HCT116 (cell line): ENCODE measurements around the gene CCDC127. TPM values are rescaled to one million over a fixed set of nuclear protein-coding genes. Genes with fewer than 3 reads are reported as not detected.

Experiments
- ATAC-seq: fragments of 200-7000 bp; cut with Tn5 transposase; 2 replicates; pipeline ENCODE4 v1.9.1; 2020; ENCODE audit warnings: mild to moderate bottlenecking, moderate library complexity
- BruUV-seq: library from RNA; stranded (reverse); fragments of 400-500 nt; replicated peaks from 2 replicates; lab custom pipeline; 2021; lab: Mats Ljungman, UMichigan
- CTCF ChIA-PET: fragments of 300-600 bp; sonication (Branson Sonifier 250); formaldehyde crosslinking; loops from one replicate; lab custom pipeline; 2021; ENCODE audit warnings: antibody characterized with exemption; lab: Charles Lee
- POLR2A ChIA-PET: fragments of 300-600, 350-600 bp; sonication (Branson Sonifier 250); formaldehyde crosslinking; loops from one replicate; lab custom pipeline; 2021; ENCODE audit warnings: antibody characterized with exemption; lab: Charles Lee
- RAD21 ChIA-PET, 2 experiments: fragments of 300-600 bp; sonication (Branson Sonifier 250); formaldehyde crosslinking; loops; one replicate each; lab custom pipeline; 2023; ENCODE audit warnings: low total read pairs in 2 of 2; ENCODE audit not compliant: uncharacterized antibody in 2 of 2, unreplicated experiment in 2 of 2, low non-redundant PET in 1 of 2; lab: Charles Lee
- DNase-seq: peaks from one replicate; pipeline ENCODE4 v3.0.0-alpha.2; 2010; ENCODE audit warnings: low read depth, low spot score
- H2AFZ ChIP-seq: fragments of 200-600 bp; shearing (Covaris generic), sonication (generic); 2 replicates; pipeline ENCODE4 v1.6.1; 2017; ENCODE audit warnings: low read depth, mixed run types, mixed read lengths, antibody characterized with exemption, low read length; ENCODE audit not compliant: poor library complexity, severe bottlenecking
- H3K27ac ChIP-seq: 2 replicates; pipeline ENCODE4 v1.5.1; 2012; ENCODE audit warnings: low read depth, low read length
- H3K27me3 ChIP-seq: fragments of 200-600 bp; sonication (generic); 2 replicates; pipeline ENCODE4 v1.6.1; 2016; ENCODE audit warnings: mixed run types, low read length, mixed read lengths; ENCODE audit not compliant: insufficient read depth
- H3K36me3 ChIP-seq, 2 experiments: fragments of 200-500 bp in 1 of 2; fragments of 200-600 bp in 1 of 2; sonication (Bioruptor generic) in 1 of 2; sonication (generic) in 1 of 2; 2 replicates each; pipeline versions ENCODE4 v1.5.1 to v1.6.1; 2014 to 2016; ENCODE audit warnings: low read length in 2 of 2, inconsistent platforms in 1 of 2, mixed read lengths in 1 of 2, mixed run types in 1 of 2; ENCODE audit not compliant: insufficient read depth in 2 of 2, control insufficient read depth in 1 of 2
- H3K4me1 ChIP-seq, 2 experiments: fragments of 200-600 bp in 1 of 2; sonication (generic) in 1 of 2; 2 replicates each; pipeline versions ENCODE4 v1.5.1 to v1.6.1; 2012 to 2017; ENCODE audit warnings: low read length in 2 of 2, inconsistent platforms in 1 of 2, mild to moderate bottlenecking in 1 of 2, mixed read lengths in 1 of 2, mixed run types in 1 of 2, moderate library complexity in 1 of 2; ENCODE audit not compliant: insufficient read depth in 2 of 2, control insufficient read depth in 1 of 2
- H3K4me2 ChIP-seq: fragments of 200-600 bp; sonication (generic); 2 replicates; pipeline ENCODE4 v1.6.1; 2017; ENCODE audit warnings: mixed run types, low read length, mixed read lengths
- H3K4me3 ChIP-seq, 2 experiments: fragments of 200-600 bp in 1 of 2; sonication (generic) in 1 of 2; replicated peaks in 1 of 2; 2 replicates each; pipeline ENCODE4 v1.5.1; 2011 to 2016; ENCODE audit warnings: low read length in 2 of 2, control low read depth in 1 of 2, low read depth in 1 of 2, mild to moderate bottlenecking in 1 of 2, mixed read lengths in 1 of 2, mixed run types in 1 of 2
- H3K79me2 ChIP-seq: fragments of 200-600 bp; sonication (generic); 2 replicates; pipeline ENCODE4 v1.6.1; 2017; ENCODE audit warnings: mild to moderate bottlenecking, mixed run types, low read length, moderate library complexity, mixed read lengths; ENCODE audit not compliant: insufficient read depth
- H3K9ac ChIP-seq: fragments of 200-600 bp; sonication (generic); 2 replicates; pipeline ENCODE4 v1.6.1; 2016; ENCODE audit warnings: low read length, mixed read lengths
- H3K9me2 ChIP-seq: fragments of 200-600 bp; sonication (generic), shearing (Covaris generic); 2 replicates; pipeline ENCODE4 v1.6.1; 2017; ENCODE audit warnings: mixed run types, mild to moderate bottlenecking, moderate library complexity; ENCODE audit not compliant: insufficient read depth
- H3K9me3 ChIP-seq, 2 experiments: fragments of 200-500 bp in 1 of 2; fragments of 200-600 bp in 1 of 2; sonication (Bioruptor generic) in 1 of 2; sonication (generic) in 1 of 2; 2 replicates each; pipeline ENCODE4 v1.6.1; 2014 to 2017; ENCODE audit warnings: low read length in 2 of 2, mixed read lengths in 2 of 2, inconsistent platforms in 1 of 2, low read depth in 1 of 2, mild to moderate bottlenecking in 1 of 2, mixed run types in 1 of 2, moderate library complexity in 1 of 2; ENCODE audit not compliant: control insufficient read depth in 1 of 2, insufficient read depth in 1 of 2
- H4K20me1 ChIP-seq: fragments of 200-600 bp; sonication (generic), shearing (Covaris generic); 2 replicates; pipeline ENCODE4 v1.6.1; 2017; ENCODE audit warnings: mixed run types, mild to moderate bottlenecking, moderate library complexity; ENCODE audit not compliant: insufficient read depth
- ATF3 ChIP-seq: IDR thresholded peaks from 2 replicates; pipeline ENCODE4 v1.6.1; 2012
- CBX3 ChIP-seq: IDR thresholded peaks from 2 replicates; pipeline ENCODE4 v1.6.1; 2012; ENCODE audit warnings: low read depth
- CEBPB ChIP-seq: IDR thresholded peaks from 2 replicates; pipeline ENCODE4 v1.6.1; 2012; ENCODE audit warnings: low read depth
- EGR1 ChIP-seq: IDR thresholded peaks from 2 replicates; pipeline ENCODE4 v1.6.1; 2012; ENCODE audit warnings: low read depth
- ELF1 ChIP-seq: IDR thresholded peaks from 2 replicates; pipeline ENCODE4 v1.6.1; 2012; ENCODE audit warnings: low read depth, borderline replicate concordance
- EZH2 ChIP-seq: fragments of 200-600 bp; sonication (generic); IDR thresholded peaks from 2 replicates; pipeline ENCODE4 v1.6.1; 2017; ENCODE audit warnings: antibody characterized with exemption, mixed run types
- FOSL1 ChIP-seq: IDR thresholded peaks from 2 replicates; pipeline ENCODE4 v1.6.1; 2012; ENCODE audit warnings: low read depth
- JUND ChIP-seq: IDR thresholded peaks from 2 replicates; pipeline ENCODE4 v1.6.1; 2012
- MAX ChIP-seq: IDR thresholded peaks from 2 replicates; pipeline ENCODE4 v1.6.1; 2012
- POLR2A ChIP-seq: IDR thresholded peaks from 2 replicates; pipeline ENCODE4 v1.7.0; 2011; ENCODE audit warnings: borderline replicate concordance; ENCODE audit not compliant: insufficient read depth, insufficient read length; ENCODE audit errors: extremely low read depth
- SIN3A ChIP-seq: IDR thresholded peaks from 2 replicates; pipeline ENCODE4 v1.6.1; 2012; ENCODE audit warnings: low read depth
- SP1 ChIP-seq: IDR thresholded peaks from 2 replicates; pipeline ENCODE4 v1.6.1; 2012; ENCODE audit warnings: low read depth
- TCF7L2 ChIP-seq: IDR thresholded peaks from 2 replicates; pipeline ENCODE4 v1.7.0; 2011; ENCODE audit warnings: borderline replicate concordance, inconsistent platforms; ENCODE audit not compliant: insufficient read depth, insufficient read length; ENCODE audit errors: extremely low read depth
- YY1 ChIP-seq: IDR thresholded peaks from 2 replicates; pipeline ENCODE4 v1.6.1; 2011; ENCODE audit warnings: low read length, low read depth, moderate library complexity, mild to moderate bottlenecking; ENCODE audit not compliant: insufficient replicate concordance; ENCODE audit errors: extremely low read depth
- ZBTB33 ChIP-seq: IDR thresholded peaks from 2 replicates; pipeline ENCODE4 v1.6.1; 2011; ENCODE audit warnings: mild to moderate bottlenecking, low read length, moderate library complexity; ENCODE audit not compliant: insufficient replicate concordance; ENCODE audit errors: extremely low read depth
- ZFX ChIP-seq: fragments of 450-650 bp; IDR thresholded peaks from 2 replicates; pipeline ENCODE4 v1.6.1; 2017
- ZNF274 ChIP-seq: fragments of 200-500 bp; sonication (Bioruptor generic); IDR thresholded peaks from 2 replicates; pipeline ENCODE4 v1.6.1; 2014; ENCODE audit warnings: mild to moderate bottlenecking, low read depth, low read length, inconsistent platforms
- intact Hi-C: fragments of 100-400 bp; cut with micrococcal nuclease; formaldehyde crosslinking; loops from 2 replicates; pipeline ENCODE4 v1.10.0; 2022
- total RNA-seq: library from RNA; stranded (reverse); gene quantifications from one replicate; pipeline ENCODE4 v1.2.1, GENCODE V29; 2021; ENCODE audit not compliant: unreplicated experiment

Gene CCDC127
- total RNA-seq, 1 experiment from 2014 or later = 5.1 TPM

- CTCF ChIA-PET = no interaction called here
- no peak overlapping the region for H3K4me2 ChIP-seq
- H3K9me2 ChIP-seq = no peaks in the 10 kb centered on the region
- no TSS peak for BruUV-seq
- intact Hi-C loops = no loop called here
- no peaks in the 10 kb centered on the region for H3K9me3 ChIP-seq
- H3K4me3 ChIP-seq = no peak overlapping the region
- no peak overlapping the region for H3K27ac ChIP-seq
- no peak overlapping the region for H3K9ac ChIP-seq
- no peak for ATAC-seq
- peaks cover 29% of the 10 kb centered on the region for H3K79me2 ChIP-seq
- H3K4me1 ChIP-seq = no peaks in the 10 kb centered on the region
- DNase-seq = no peak
- H3K27me3 ChIP-seq = no peaks in the 10 kb centered on the region
- no peaks in the 10 kb centered on the region for H4K20me1 ChIP-seq
- H2AFZ ChIP-seq = no peak overlapping the region
- peaks cover 0 to 7% of the 10 kb centered on the region in 2 experiments; a peak in 2 of 4 replicates for H3K36me3 ChIP-seq
- POLR2A ChIA-PET = no interaction called here
- RAD21 ChIA-PET = no interaction called here
- TF ChIP-seq EGR1 (no peak), ELF1 (no peak), ZFX (no peak), TCF7L2 (no peak), EZH2 (no peak), YY1 (no peak)
- TF ChIP-seq, all 23 proteins: peak for 0
These were observed 10.9 kb downstream of the CCDC127 start for GRCh38 chr5:206927-207536.

GRCh38 chr5:206406-206805 is 11.5 kb downstream of the CCDC127 start:
- H3K9me3 ChIP-seq = no peaks in the 10 kb centered on the region
- no peaks in the 10 kb centered on the region for H3K4me1 ChIP-seq
- no TSS peak for BruUV-seq
- no peak overlapping the region for H3K4me3 ChIP-seq
- no peak overlapping the region for H3K4me2 ChIP-seq
- no peak overlapping the region for H3K27ac ChIP-seq
- no peak overlapping the region for H2AFZ ChIP-seq
- intact Hi-C loops = no loop called here
- POLR2A ChIA-PET = no interaction called here
- H3K9me2 ChIP-seq = no peaks in the 10 kb centered on the region
- no peak overlapping the region for H3K9ac ChIP-seq
- H3K36me3 ChIP-seq = peaks cover 0 to 7% of the 10 kb centered on the region in 2 experiments; a peak in 2 of 4 replicates
- no peaks in the 10 kb centered on the region for H4K20me1 ChIP-seq
- CTCF ChIA-PET = no interaction called here
- DNase-seq = no peak
- H3K79me2 ChIP-seq = peaks cover 29% of the 10 kb centered on the region
- ATAC-seq = no peak
- RAD21 ChIA-PET = no interaction called here
- no peaks in the 10 kb centered on the region for H3K27me3 ChIP-seq
- TF ChIP-seq MAX (no peak), FOSL1 (no peak), ZFX (no peak), ELF1 (no peak), ZBTB33 (no peak), ZNF274 (no peak), CBX3 (no peak), POLR2A (no peak), SP1 (no peak), CEBPB (no peak), JUND (no peak), EGR1 (no peak), SIN3A (no peak), TCF7L2 (no peak), ATF3 (no peak)
